SU-DHL-6 (cell line): ENCODE results near the gene ABR.

Experiments used
- H2AFZ ChIP-seq: fragments of 200-600 bp; sonication (generic); 2 replicates; pipeline ENCODE4 v1.6.1; 2014; ENCODE audit warnings: low read depth, mild to moderate bottlenecking, moderate library complexity, mixed read lengths, antibody characterized with exemption, low read length; ENCODE audit not compliant: severe bottlenecking
- H3F3A ChIP-seq: fragments of 200-600 bp; shearing (Covaris generic); 2 replicates; pipeline ENCODE4 v1.6.0; 2016; ENCODE audit warnings: antibody characterized with exemption, mild to moderate bottlenecking; ENCODE audit not compliant: insufficient read depth
- H3K27ac ChIP-seq: fragments of 200-600 bp; sonication (generic); 2 replicates; pipeline ENCODE4 v1.5.1; 2016; ENCODE audit warnings: low read depth, mild to moderate bottlenecking, low read length, moderate library complexity, mixed read lengths
- H3K27me3 ChIP-seq: fragments of 200-600 bp; sonication (generic), shearing (Covaris generic); 2 replicates; pipeline ENCODE4 v1.6.0; 2014; ENCODE audit warnings: mild to moderate bottlenecking, low read length
- H3K36me3 ChIP-seq: fragments of 200-600 bp; sonication (generic); 2 replicates; pipeline ENCODE4 v1.6.1; 2014; ENCODE audit warnings: mild to moderate bottlenecking, low read length, mixed read lengths
- H3K4me2 ChIP-seq: fragments of 300-600, 200-600 bp; shearing (Covaris generic), sonication (generic); 2 replicates; pipeline ENCODE4 v1.6.0; 2014; ENCODE audit warnings: low read length, low read depth, mild to moderate bottlenecking; ENCODE audit not compliant: poor library complexity, severe bottlenecking
- H3K4me3 ChIP-seq: fragments of 200-600 bp; sonication (generic); 2 replicates; pipeline ENCODE4 v1.5.1; 2014; ENCODE audit warnings: antibody characterized with exemption, low read length, mild to moderate bottlenecking, mixed read lengths; ENCODE audit not compliant: insufficient read depth, poor library complexity, severe bottlenecking
- H3K79me2 ChIP-seq: fragments of 200-600 bp; sonication (generic); 2 replicates; pipeline ENCODE4 v1.6.1; 2014; ENCODE audit warnings: mild to moderate bottlenecking, low read length, moderate library complexity; ENCODE audit not compliant: insufficient read depth
- H3K9ac ChIP-seq: fragments of 200-600 bp; sonication (generic); 2 replicates; pipeline ENCODE4 v1.7.0; 2014; ENCODE audit warnings: mild to moderate bottlenecking, low read length
- H3K9me2 ChIP-seq: fragments of 200-600 bp; sonication (generic); replicated peaks from 2 replicates; pipeline ENCODE4 v1.6.1; 2014; ENCODE audit warnings: low read length; ENCODE audit not compliant: insufficient read depth
- H3K9me3 ChIP-seq: fragments of 200-600 bp; sonication (generic); 2 replicates; pipeline ENCODE4 v1.6.1; 2014; ENCODE audit warnings: low read length, mixed read lengths; ENCODE audit not compliant: insufficient read depth
- H4K20me1 ChIP-seq: fragments of 200-600 bp; sonication (generic); 2 replicates; pipeline ENCODE4 v1.6.1; 2014; ENCODE audit warnings: low read depth, mild to moderate bottlenecking, antibody characterized with exemption, low read length, moderate library complexity, mixed read lengths
- CTCF ChIP-seq: fragments of 200-600 bp; sonication (generic); IDR thresholded peaks from one replicate; pipeline ENCODE4 v1.5.1; 2017; ENCODE audit warnings: antibody characterized with exemption, mild to moderate bottlenecking, low read length, moderate library complexity; ENCODE audit not compliant: insufficient read depth, poor library complexity, severe bottlenecking
- EZH2phosphoT487 ChIP-seq: fragments of 200-600 bp; sonication (generic), shearing (Covaris generic); conservative IDR thresholded peaks from 2 replicates; pipeline ENCODE4 v1.6.1; 2018; ENCODE audit warnings: mild to moderate bottlenecking, antibody characterized with exemption, low read length, moderate library complexity, mixed read lengths

ABR gene

GRCh38 chr17:1095090-1095852 lies 84.5 kb downstream of the ABR start:
- no peak overlapping the region for H2AFZ ChIP-seq
- no peaks in the 10 kb centered on the region for H3K27me3 ChIP-seq
- TF ChIP-seq EZH2phosphoT487: no peak
- no peak for TF ChIP-seq CTCF
- H3K4me3 ChIP-seq: no peak overlapping the region
- H3K27ac ChIP-seq: no peak overlapping the region
- H3K36me3 ChIP-seq: no peaks in the 10 kb centered on the region
- no peaks in the 10 kb centered on the region for H4K20me1 ChIP-seq
- H3K4me2 ChIP-seq: no peak overlapping the region
- H3K9me3 ChIP-seq: no peaks in the 10 kb centered on the region
- H3F3A ChIP-seq: no peaks in the 10 kb centered on the region
- H3K9ac ChIP-seq: no peak overlapping the region
- H3K9me2 ChIP-seq: no peaks in the 10 kb centered on the region
- H3K79me2 ChIP-seq: no peaks in the 10 kb centered on the region; the same call in 1 of the 2 replicates

- no peak overlapping the region for H3K27ac ChIP-seq
- no peaks in the 10 kb centered on the region for H3K9me3 ChIP-seq
- H3K4me3 ChIP-seq: no peak overlapping the region
- no peaks in the 10 kb centered on the region for H3K36me3 ChIP-seq
- no peaks in the 10 kb centered on the region for H3F3A ChIP-seq
- H3K9ac ChIP-seq: no peak overlapping the region
- no peaks in the 10 kb centered on the region for H3K9me2 ChIP-seq
- H2AFZ ChIP-seq: no peak overlapping the region
- no peaks in the 10 kb centered on the region for H3K27me3 ChIP-seq
- no peak for TF ChIP-seq EZH2phosphoT487
- TF ChIP-seq CTCF: no peak
- H4K20me1 ChIP-seq: no peaks in the 10 kb centered on the region
- H3K4me2 ChIP-seq: no peak overlapping the region
- H3K79me2 ChIP-seq: no peaks in the 10 kb centered on the region; the same call in 1 of the 2 replicates
Measured at GRCh38 chr17:1094591-1094990, 85.2 kb downstream of the ABR start.

GRCh38 chr17:1091900-1092299 lies 87.9 kb downstream of the ABR start:
- TF ChIP-seq EZH2phosphoT487: no peak
- TF ChIP-seq CTCF: no peak
- H3K79me2 ChIP-seq: no peaks in the 10 kb centered on the region
- H3K27me3 ChIP-seq: no peaks in the 10 kb centered on the region
- H4K20me1 ChIP-seq: no peaks in the 10 kb centered on the region
- no peak overlapping the region for H3K4me2 ChIP-seq
- H2AFZ ChIP-seq: no peak overlapping the region
- H3K36me3 ChIP-seq: no peaks in the 10 kb centered on the region
- no peaks in the 10 kb centered on the region for H3F3A ChIP-seq
- no peaks in the 10 kb centered on the region for H3K9me2 ChIP-seq
- no peak overlapping the region for H3K9ac ChIP-seq
- no peak overlapping the region for H3K4me3 ChIP-seq
- no peaks in the 10 kb centered on the region for H3K9me3 ChIP-seq
- no peak overlapping the region for H3K27ac ChIP-seq
